ENCODE measurements around the gene DLST. TPM values are rescaled to one million over a fixed set of nuclear protein-coding genes. Genes with fewer than 3 reads are reported as not detected.
A peak's percentile ranks its signal among the peaks of the same experiment; 100 is the strongest.

DLST gene
- total RNA-seq, 1 experiment from 2014 or later: 309 TPM

- intact Hi-C loops (cut with micrococcal nuclease; ENCODE audit: unreplicated experiment): loop anchor here (5.0 to 10.0 kb wide), 4 partner anchors 276 to 676 kb away; partner anchors contain the start of gene LTBP2
- H3K4me2 ChIP-seq: peak overlapping the region; percentile 72
Measured at GRCh38 chr14:74888164-74889158, 6.7 kb downstream of the DLST start.

GRCh38 chr14:74890262-74890661 is 8.5 kb downstream of the DLST start:
- Histone ChIP-seq H3K4me3 (no peak overlapping the region), H3K27me3 (ENCODE audit: insufficient read depth, low read depth) (no peaks in the 10 kb centered on the region), H4K20me1 (ENCODE audit: insufficient read depth) (peaks cover 63% of the 10 kb centered on the region), H3F3A (ENCODE audit: insufficient read depth, low read depth) (peaks cover 55% of the 10 kb centered on the region), H3K27ac (no peak overlapping the region), H3K4me2 (no peak overlapping the region), H3K36me3 (ENCODE audit: low read depth) (peaks cover 73% of the 10 kb centered on the region), H3K4me1 (replicated peaks; ENCODE audit: insufficient read depth) (peaks cover 45% of the 10 kb centered on the region), H3K9me3 (ENCODE audit: insufficient read depth, low read depth) (no peaks in the 10 kb centered on the region), H3K9me2 (ENCODE audit: insufficient read depth) (no peaks in the 10 kb centered on the region), H2AFZ (no peak overlapping the region), H3K79me2 (ENCODE audit: low read depth) (peaks cover 63% of the 10 kb centered on the region)
- CTCF ChIA-PET: interaction anchor here (0.5 to 0.7 kb wide), 3 partner anchors 11 to 528 kb away, joined by 3 to 5 read pairs (median 5); no protein-coding TSS in a partner anchor
- no TSS peak for BruUV-seq (replicated peaks)
- TF ChIP-seq CTCF (conservative IDR thresholded peaks at IDR 0.05) (no peak), EZH2 (IDR thresholded peaks at IDR 0.05; ENCODE audit: low read depth) (no peak)
- no peak for DNase-seq
- POLR2A ChIA-PET (ENCODE audit: unreplicated experiment): no interaction called here
- intact Hi-C loops (cut with micrococcal nuclease; ENCODE audit: unreplicated experiment): no loop called here

More at GRCh38 chr14:74888164-74889158, 6.7 kb downstream of the DLST start:
- DNase-seq: peak; percentile 68 to 99
- H3K9me3 ChIP-seq (ENCODE audit: insufficient read depth, low read depth): no peaks in the 10 kb centered on the region
- H3K27me3 ChIP-seq (ENCODE audit: insufficient read depth, low read depth): no peaks in the 10 kb centered on the region
- no peaks in the 10 kb centered on the region for H3K9me2 ChIP-seq (ENCODE audit: insufficient read depth)
- peaks cover 81% of the 10 kb centered on the region for H4K20me1 ChIP-seq (ENCODE audit: insufficient read depth)
- ChIA-PET POLR2A (ENCODE audit: unreplicated experiment) (interaction anchor here (0.5 to 0.6 kb wide), 5 partner anchors 10 to 322 kb away, joined by 3 to 4 read pairs (median 4); no protein-coding TSS in a partner anchor), CTCF (interaction anchor here (0.6 to 2.6 kb wide), 3 partner anchors 9 to 18 kb away, joined by 3 to 12 read pairs (median 5); no protein-coding TSS in a partner anchor)
- peak overlapping the region; percentile 55 for H3K27ac ChIP-seq
- peaks cover 68% of the 10 kb centered on the region for H3K36me3 ChIP-seq (ENCODE audit: low read depth)
- peaks cover 73% of the 10 kb centered on the region for H3F3A ChIP-seq (ENCODE audit: insufficient read depth, low read depth)
- peaks cover 63% of the 10 kb centered on the region for H3K4me1 ChIP-seq (replicated peaks; ENCODE audit: insufficient read depth)
- no TSS peak for BruUV-seq (replicated peaks)
- no peak overlapping the region for H2AFZ ChIP-seq
- H3K4me3 ChIP-seq: peak overlapping the region; percentile 27; the same call in 1 of the 2 replicates
- no peak for TF ChIP-seq CTCF (conservative IDR thresholded peaks at IDR 0.05)
- no peak for TF ChIP-seq EZH2 (IDR thresholded peaks at IDR 0.05; ENCODE audit: low read depth)
- H3K79me2 ChIP-seq (ENCODE audit: low read depth): peaks cover 81% of the 10 kb centered on the region

DNA sequence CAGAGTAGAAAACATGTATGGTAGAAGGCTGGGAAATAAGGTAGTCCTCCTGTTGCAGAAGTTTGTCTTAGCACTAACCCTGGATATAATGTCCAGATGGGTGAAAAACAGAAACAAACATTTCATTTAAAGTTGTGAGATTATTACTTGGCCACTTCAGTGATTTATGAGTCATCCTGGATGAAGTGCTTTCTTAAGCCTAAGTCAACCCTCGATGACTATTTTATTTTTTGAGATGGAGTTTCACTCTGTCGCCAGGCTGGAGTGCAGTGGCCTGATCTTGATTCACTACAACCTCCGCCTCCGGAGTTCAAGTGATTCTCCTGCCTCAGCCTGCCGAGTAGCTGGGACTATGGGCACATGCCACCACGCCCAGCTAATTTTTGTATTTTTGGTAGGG is 10.2 kb downstream of the DLST start:
- Histone ChIP-seq H3K27me3 (ENCODE audit: insufficient read depth, low read depth) (no peaks in the 10 kb centered on the region), H3K36me3 (ENCODE audit: low read depth) (peaks cover 80% of the 10 kb centered on the region), H4K20me1 (ENCODE audit: insufficient read depth) (peaks cover 51% of the 10 kb centered on the region), H3F3A (ENCODE audit: insufficient read depth, low read depth) (peaks cover 48% of the 10 kb centered on the region), H3K9me2 (ENCODE audit: insufficient read depth) (no peaks in the 10 kb centered on the region), H3K79me2 (ENCODE audit: low read depth) (peaks cover 47% of the 10 kb centered on the region), H2AFZ (no peak overlapping the region), H3K4me3 (no peak overlapping the region), H3K4me1 (replicated peaks; ENCODE audit: insufficient read depth) (peaks cover 28% of the 10 kb centered on the region), H3K4me2 (no peak overlapping the region), H3K27ac (no peak overlapping the region), H3K9me3 (ENCODE audit: insufficient read depth, low read depth) (no peaks in the 10 kb centered on the region)
- ChIA-PET POLR2A (ENCODE audit: unreplicated experiment) (no interaction called here), CTCF (interaction anchor here (0.5 kb wide), 1 partner anchor 14 kb away, joined by 3 read pairs; no protein-coding TSS in a partner anchor)
- TF ChIP-seq CTCF (conservative IDR thresholded peaks at IDR 0.05): no peak
- TF ChIP-seq EZH2 (IDR thresholded peaks at IDR 0.05; ENCODE audit: low read depth): no peak
- DNase-seq: no peak
- intact Hi-C loops (cut with micrococcal nuclease; ENCODE audit: unreplicated experiment): no loop called here
- no TSS peak for BruUV-seq (replicated peaks)
